Sigmoid colon (tissue), 7 donors: Measurements from ENCODE around the gene BLCAP. TPM values are rescaled to one million over a fixed set of nuclear protein-coding genes. Genes with fewer than 3 reads are reported as not detected.
A peak's percentile ranks its signal among the peaks of the same experiment; 100 is the strongest.

Source experiments
- DNase-seq: peaks from one replicate; pipeline ENCODE4 v3.0.0-alpha.2; 2019
- H3K27ac ChIP-seq, 4 donors: fragments of 200-600 bp; sonication (generic); one replicate each; pipeline ENCODE4 v1.5.1; 2016 to 2019; ENCODE audit warnings: mild to moderate bottlenecking in 1 of 4
- H3K27me3 ChIP-seq, 3 donors: fragments of 200-600 bp; sonication (generic); one replicate each; pipeline ENCODE4 v1.5.1; 2019; ENCODE audit warnings: mild to moderate bottlenecking in 1 of 3
- H3K36me3 ChIP-seq, 4 donors: fragments of 200-600 bp; sonication (generic); one replicate each; pipeline ENCODE4 v1.5.1; 2016 to 2019
- H3K4me1 ChIP-seq, 4 donors: fragments of 200-600 bp; sonication (generic); one replicate each; pipeline ENCODE4 v1.5.1; 2017 to 2019
- H3K4me3 ChIP-seq, 4 donors: fragments of 200-600 bp; sonication (generic); one replicate each; pipeline ENCODE4 v1.5.1; 2017 to 2019; ENCODE audit warnings: mild to moderate bottlenecking in 2 of 4, moderate library complexity in 1 of 4
- H3K9me3 ChIP-seq, 4 donors: fragments of 200-600 bp in 3 of 4; sonication (generic) in 3 of 4; one replicate each; pipeline versions ENCODE4 v1.5.1 to v1.6.1; 2013 to 2019
- EP300 ChIP-seq, 4 donors: sonication (generic); formaldehyde crosslinking; IDR thresholded peaks; one replicate each; pipeline ENCODE4 v1.6.1; 2017; ENCODE audit warnings: antibody characterized with exemption in 4 of 4
- POLR2A ChIP-seq, 2 donors: fragments of 450-650 bp; IDR thresholded peaks; one replicate each; pipeline ENCODE4 v1.6.1; 2016; ENCODE audit warnings: antibody characterized with exemption in 2 of 2, mild to moderate bottlenecking in 2 of 2, moderate library complexity in 2 of 2
- POLR2AphosphoS5 ChIP-seq, 4 donors: sonication (generic); formaldehyde crosslinking; IDR thresholded peaks; one replicate each; pipeline ENCODE4 v1.6.1; 2017; ENCODE audit warnings: antibody characterized with exemption in 4 of 4
- WGBS, 2 donors: extraction: QIAGEN DNeasy Blood & Tissue Kit; methylation state at CpG; one replicate each; pipeline ENCODE4 v1.1.7; 2013; 5-methylcytosine and 5-hydroxymethylcytosine counted together
- intact Hi-C: fragments of 100-400 bp; cut with DNase I; formaldehyde crosslinking; loops from one replicate; pipeline ENCODE4 v1.15.1; 2023
- polyA plus RNA-seq, 3 donors: library from polyadenylated mRNA; stranded (reverse); fragments of 200-250 nt; gene quantifications; one replicate each; pipeline ENCODE4 v1.2.3, GENCODE V29; 2013
- total RNA-seq, 4 donors: library from RNA; depleted of rRNA; stranded (reverse); fragments of >200 nt; gene quantifications; one replicate each; pipeline ENCODE4 v1.1.0, GENCODE V29; 2016
- TF ChIP-seq, protein P1 (sequence below), 4 experiments: fragments of 450-650 bp in 3 of 4; fragments of 200-600 bp in 1 of 4; IDR thresholded peaks; one replicate each; pipeline ENCODE4 v1.5.1; 2016 to 2019; ENCODE audit warnings: antibody characterized with exemption in 4 of 4, mild to moderate bottlenecking in 3 of 4, moderate library complexity in 2 of 4
- donor health status: healthy with polysubstance abuse.
- donor health status: Bipolar disorder and iron deficiency.
- donor health status: healthy.

Gene BLCAP
- total and polyA plus RNA-seq, 7 donors: 40.2 to 68.7 (median 56.5) TPM

DNA sequence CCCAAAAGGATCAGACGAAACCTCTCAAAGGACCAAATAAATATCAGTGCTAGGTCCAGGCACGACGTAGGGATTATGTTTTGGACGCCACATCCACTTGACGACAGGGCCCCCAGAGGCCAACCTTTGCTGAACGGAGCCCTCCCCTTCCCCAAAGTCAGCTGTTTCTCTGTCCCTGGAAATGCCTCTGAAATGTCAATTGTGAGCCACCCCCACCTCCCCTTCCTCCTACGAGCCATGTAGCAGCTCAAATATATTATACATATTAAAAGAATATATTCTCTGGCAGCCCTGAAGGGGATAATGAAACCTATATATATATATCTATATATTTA lies 39.6 kb upstream of the BLCAP start:
- DNase-seq: no peak
- Histone ChIP-seq H3K9me3 (no peaks in the 10 kb centered on the region), H3K4me3 (no peak overlapping the region), H3K27me3 (peaks cover 0 to 81% (median 32%) of the 10 kb centered on the region in 3 donors), H3K36me3 (no peaks in the 10 kb centered on the region), H3K4me1 (peaks cover 0 to 6% (median 0%) of the 10 kb centered on the region in 4 donors), H3K27ac (no peak overlapping the region)
- intact Hi-C loops: loop anchor here (5.0 kb wide), 1 partner anchor 655 kb away; no protein-coding TSS in a partner anchor
- 26 to 35% methylated on average over 7 of the region's 7 CpGs for WGBS, 2 donors
- TF ChIP-seq POLR2AphosphoS5 (IDR thresholded peaks at IDR 0.05) (no peak), POLR2A (IDR thresholded peaks at IDR 0.05) (no peak)

- Histone ChIP-seq H3K36me3 (no peaks in the 10 kb centered on the region), H3K27ac (no peak overlapping the region), H3K4me3 (no peak overlapping the region), H3K4me1 (peaks cover 0 to 6% (median 0%) of the 10 kb centered on the region in 4 donors), H3K27me3 (peaks cover 0 to 86% (median 32%) of the 10 kb centered on the region in 3 donors), H3K9me3 (no peaks in the 10 kb centered on the region)
- no peak for DNase-seq
- WGBS, 2 donors: 41 to 69% methylated on average over 5 of the region's 5 CpGs
- intact Hi-C loops: loop anchor here (5.0 kb wide), 1 partner anchor 656 kb away; no protein-coding TSS in a partner anchor
- TF ChIP-seq POLR2AphosphoS5 (IDR thresholded peaks at IDR 0.05) (no peak), EP300 (IDR thresholded peaks at IDR 0.05) (no peak), POLR2A (IDR thresholded peaks at IDR 0.05) (no peak)
- TF ChIP-seq, protein P1, sequence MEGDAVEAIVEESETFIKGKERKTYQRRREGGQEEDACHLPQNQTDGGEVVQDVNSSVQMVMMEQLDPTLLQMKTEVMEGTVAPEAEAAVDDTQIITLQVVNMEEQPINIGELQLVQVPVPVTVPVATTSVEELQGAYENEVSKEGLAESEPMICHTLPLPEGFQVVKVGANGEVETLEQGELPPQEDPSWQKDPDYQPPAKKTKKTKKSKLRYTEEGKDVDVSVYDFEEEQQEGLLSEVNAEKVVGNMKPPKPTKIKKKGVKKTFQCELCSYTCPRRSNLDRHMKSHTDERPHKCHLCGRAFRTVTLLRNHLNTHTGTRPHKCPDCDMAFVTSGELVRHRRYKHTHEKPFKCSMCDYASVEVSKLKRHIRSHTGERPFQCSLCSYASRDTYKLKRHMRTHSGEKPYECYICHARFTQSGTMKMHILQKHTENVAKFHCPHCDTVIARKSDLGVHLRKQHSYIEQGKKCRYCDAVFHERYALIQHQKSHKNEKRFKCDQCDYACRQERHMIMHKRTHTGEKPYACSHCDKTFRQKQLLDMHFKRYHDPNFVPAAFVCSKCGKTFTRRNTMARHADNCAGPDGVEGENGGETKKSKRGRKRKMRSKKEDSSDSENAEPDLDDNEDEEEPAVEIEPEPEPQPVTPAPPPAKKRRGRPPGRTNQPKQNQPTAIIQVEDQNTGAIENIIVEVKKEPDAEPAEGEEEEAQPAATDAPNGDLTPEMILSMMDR (IDR thresholded peaks at IDR 0.05): no peak
These were observed 39.1 kb upstream of the BLCAP start for GRCh38 chr20:37566590-37567330.

DNA sequence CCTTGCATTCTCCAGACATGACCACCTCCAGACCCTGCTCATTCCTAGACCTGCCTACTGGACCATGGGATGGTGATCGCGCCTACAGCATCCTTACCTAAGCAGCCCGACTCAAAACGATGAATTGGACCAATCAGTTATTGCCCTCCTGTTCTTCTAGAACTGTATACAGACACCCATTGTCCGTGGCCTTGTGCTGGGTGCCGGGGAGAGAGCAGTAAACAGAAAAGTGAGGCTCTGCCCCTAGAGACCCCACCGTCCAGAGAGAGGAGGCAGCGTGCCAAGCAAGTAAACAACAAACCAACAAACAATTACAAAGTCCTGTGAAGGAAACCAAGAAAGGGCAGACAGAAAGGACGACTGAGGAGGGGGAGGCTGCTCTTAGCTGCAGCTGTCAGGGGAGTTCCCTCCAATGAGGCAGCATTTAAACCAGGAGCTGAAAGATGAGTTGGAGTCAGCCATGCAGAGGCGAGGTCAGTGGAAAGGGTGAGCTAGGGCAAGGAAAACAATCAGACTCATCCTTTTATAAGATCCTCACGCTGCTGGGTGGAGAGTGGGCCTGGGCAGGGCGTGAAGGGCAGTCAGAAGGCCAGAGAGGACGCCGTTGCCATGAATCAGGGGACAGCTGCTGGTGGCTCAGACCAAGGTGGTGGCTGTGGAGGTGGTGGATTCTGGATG lies 37.6 kb upstream of the BLCAP start:
- peaks cover 0 to 80% (median 32%) of the 10 kb centered on the region in 3 donors for H3K27me3 ChIP-seq
- no peak overlapping the region for H3K27ac ChIP-seq
- TF ChIP-seq, protein P1 (IDR thresholded peaks at IDR 0.05): no peak
- TF ChIP-seq EP300 (IDR thresholded peaks at IDR 0.05) (no peak), POLR2AphosphoS5 (IDR thresholded peaks at IDR 0.05) (no peak), POLR2A (IDR thresholded peaks at IDR 0.05) (no peak)
- H3K9me3 ChIP-seq: no peaks in the 10 kb centered on the region
- 57 to 74% methylated on average over 14 of the region's 14 CpGs for WGBS, 2 donors
- no peaks in the 10 kb centered on the region for H3K36me3 ChIP-seq
- intact Hi-C loops: loop anchor here (2.0 to 5.0 kb wide), 2 partner anchors 428 to 657 kb away; no protein-coding TSS in a partner anchor
- no peak for DNase-seq
- H3K4me3 ChIP-seq: no peak overlapping the region
- H3K4me1 ChIP-seq: peaks cover 0 to 6% (median 0%) of the 10 kb centered on the region in 4 donors

- intact Hi-C loops: loop anchor here (2.0 to 5.0 kb wide), 2 partner anchors 428 to 658 kb away; no protein-coding TSS in a partner anchor
- DNase-seq: no peak
- Histone ChIP-seq H3K27me3 (peaks cover 0 to 73% (median 32%) of the 10 kb centered on the region in 3 donors), H3K9me3 (no peaks in the 10 kb centered on the region), H3K4me1 (peaks cover 0 to 6% (median 0%) of the 10 kb centered on the region in 4 donors), H3K4me3 (no peak overlapping the region), H3K27ac (no peak overlapping the region), H3K36me3 (no peaks in the 10 kb centered on the region)
- TF ChIP-seq, protein P1 (IDR thresholded peaks at IDR 0.05): peak; percentile 56 to 85 (median 73)
- no peak for TF ChIP-seq POLR2A (IDR thresholded peaks at IDR 0.05)
- 9 to 12% methylated on average over 34 of the region's 34 CpGs for WGBS, 2 donors
These were observed 36.9 kb upstream of the BLCAP start for GRCh38 chr20:37564388-37565133.
